CD1c-positive myeloid dendritic cell (primary cell): ENCODE data around the gene HSPA1L.

Experiments
- DNase-seq: peaks from one replicate; pipeline ENCODE4 v3.0.0-alpha.2; 2016; ENCODE audit errors: extremely low spot score

Gene HSPA1L

DNA sequence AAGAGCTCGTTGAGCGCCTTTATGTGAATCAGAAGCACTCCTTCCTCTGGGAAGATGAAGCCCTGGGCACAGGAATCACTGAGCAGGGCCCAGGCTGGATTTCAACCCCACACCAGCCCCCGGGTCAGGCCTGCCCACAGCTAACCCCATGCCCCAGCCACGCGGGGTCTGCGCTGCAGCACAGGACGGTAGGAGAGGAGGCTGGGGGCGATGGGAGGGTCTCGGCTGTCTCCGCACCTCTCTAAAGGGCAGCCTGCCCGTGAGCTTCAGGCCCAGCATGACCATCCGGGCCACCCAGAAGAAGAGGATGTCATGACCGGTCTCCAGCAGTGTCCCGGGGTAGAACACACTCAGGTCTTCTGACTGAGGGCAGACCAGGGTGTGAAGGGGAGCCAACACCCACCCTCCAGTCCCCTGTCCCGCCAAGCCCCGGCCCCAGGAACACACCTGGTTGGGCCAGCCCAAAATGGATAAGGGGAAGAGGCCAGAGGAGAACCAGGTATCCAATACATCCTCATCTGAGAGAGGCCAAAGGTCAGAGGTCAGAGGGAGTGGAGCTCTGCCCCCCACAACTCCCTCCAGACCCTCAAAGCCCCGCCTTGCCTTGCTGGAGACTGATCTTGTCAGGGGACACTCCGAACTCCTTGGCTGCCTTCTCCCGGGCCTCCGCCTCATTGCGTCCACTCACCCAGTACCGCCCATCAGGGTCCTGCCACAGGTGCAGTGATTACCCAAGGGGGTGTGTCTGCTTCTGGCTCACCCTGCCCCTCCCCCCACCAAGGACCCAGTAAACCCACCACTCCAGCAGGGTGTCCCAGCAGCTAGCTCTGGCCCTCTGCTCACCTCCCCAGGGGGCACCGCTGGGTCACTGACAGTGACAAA, 33.6 kb downstream of the HSPA1L start:
- DNase-seq, result no peak

DNA sequence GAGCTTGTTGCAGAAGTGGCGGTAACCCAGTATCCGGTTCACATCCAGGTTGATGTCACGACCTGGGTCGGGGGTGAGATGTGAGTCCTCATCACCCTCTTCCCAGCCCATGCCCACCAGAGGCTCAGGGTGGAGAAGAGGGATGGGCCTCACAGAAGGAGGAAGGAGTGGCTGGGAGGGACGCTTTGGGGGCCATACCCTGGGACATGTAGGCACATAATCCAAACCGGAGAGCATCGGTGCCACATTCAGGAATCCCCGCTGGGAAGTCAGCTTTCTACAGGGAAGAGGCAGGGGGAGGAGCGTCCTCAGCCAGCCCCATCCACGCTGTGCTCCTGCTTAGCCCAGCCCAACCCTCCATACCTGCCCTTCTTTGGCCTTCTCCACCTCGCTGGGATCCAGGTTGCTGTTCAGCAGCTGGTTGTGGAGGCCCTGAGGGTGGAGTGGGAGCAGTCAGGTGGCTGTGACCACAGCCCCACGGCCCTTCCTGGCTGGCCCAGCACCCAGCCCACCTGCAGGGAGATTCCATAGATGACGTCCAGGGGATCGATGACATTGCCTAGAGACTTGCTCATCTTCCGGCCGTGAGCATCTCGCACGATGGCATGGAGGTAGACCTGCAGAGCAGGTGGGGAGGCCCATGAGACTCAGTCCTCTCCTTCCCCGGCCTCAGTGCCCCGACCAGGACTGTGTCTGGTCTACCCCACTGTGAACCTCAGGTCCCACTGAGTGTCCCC, 34.4 kb downstream of the HSPA1L start:
- no peak for DNase-seq

DNA sequence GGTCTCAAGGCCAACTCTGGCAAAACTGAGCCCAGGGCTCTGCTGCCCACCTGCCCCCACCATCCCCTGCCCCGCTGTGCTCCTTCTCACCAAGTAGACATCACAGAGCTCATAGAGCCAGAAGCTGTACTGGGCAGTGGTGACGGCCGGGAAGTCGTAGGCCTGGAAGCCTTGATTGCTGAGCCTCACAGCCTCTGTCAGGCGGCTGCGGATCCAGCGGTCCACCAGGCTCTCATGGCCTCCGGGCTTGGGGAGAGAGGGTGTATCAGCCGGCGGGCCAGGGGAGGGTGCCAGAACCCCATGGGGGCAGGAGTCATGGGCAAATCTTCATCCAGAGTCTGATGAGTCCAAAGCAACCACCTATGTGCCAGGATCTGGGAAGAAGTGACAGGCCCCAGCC, 35.2 kb downstream of the HSPA1L start:
- DNase-seq, result no peak

DNA sequence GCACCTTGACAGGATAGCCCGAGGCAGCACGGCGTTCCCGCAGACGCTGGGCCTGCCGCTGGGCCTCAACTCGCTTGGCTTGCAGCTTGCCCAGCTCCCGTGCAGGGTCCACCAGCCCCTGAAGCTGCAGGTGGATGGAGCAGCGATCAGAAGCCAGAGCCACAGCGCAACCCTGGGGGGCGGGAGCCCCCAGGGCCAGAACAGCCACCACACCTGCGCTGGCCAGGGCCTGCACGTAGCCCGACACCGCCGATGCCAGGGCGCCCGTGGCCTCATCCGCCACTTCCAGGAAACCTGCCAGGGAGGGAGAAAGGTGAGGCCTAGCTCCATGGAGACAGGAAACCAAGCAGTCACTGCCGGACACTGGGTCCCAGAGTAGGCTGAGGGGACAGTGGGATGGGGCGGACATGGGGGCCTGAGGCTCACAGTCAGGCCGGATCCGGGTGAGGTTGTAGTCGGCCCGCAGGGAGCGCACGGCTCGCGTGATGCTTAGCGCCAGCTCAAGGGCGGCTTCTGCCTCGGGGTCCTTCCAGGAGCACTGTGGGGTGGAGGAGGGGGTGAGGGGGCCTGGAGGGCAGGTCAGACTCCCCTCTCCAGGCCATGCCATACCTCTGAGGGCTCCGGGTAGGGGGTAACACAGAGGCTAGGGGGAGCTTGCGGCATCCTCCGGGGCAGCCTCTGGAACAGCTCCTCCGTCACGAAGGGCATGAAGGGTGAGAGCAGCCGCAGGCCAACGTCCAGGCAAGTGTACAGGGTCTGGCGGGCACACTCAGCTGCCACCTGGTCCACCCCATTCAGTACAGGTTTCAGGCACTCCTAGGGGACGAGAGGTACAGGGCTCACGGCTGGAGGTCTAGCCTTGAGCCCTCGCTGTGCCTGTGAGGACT, 35.8 kb downstream of the HSPA1L start:
- DNase-seq, result no peak

DNA sequence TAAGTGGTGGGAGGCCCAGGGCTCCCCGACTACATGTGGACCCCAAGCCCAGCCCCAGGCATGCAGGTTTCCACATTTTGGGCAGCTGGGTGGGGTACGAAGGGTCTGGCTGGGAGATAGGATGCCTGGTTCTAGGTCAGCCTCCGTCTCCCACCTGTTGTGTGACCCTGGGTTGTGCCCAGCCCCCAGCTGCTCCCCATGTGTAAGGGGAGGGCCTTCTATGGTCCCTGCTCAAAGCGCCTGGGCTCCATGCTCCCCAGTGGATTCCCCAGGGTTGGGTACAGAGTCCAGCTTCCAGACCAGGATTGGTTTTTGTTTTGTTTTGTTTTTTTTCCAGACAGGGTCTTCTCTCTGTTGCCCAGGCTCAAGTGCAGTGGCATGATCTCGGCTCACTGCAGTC, 36.9 kb downstream of the HSPA1L start:
- no peak for DNase-seq

DNA sequence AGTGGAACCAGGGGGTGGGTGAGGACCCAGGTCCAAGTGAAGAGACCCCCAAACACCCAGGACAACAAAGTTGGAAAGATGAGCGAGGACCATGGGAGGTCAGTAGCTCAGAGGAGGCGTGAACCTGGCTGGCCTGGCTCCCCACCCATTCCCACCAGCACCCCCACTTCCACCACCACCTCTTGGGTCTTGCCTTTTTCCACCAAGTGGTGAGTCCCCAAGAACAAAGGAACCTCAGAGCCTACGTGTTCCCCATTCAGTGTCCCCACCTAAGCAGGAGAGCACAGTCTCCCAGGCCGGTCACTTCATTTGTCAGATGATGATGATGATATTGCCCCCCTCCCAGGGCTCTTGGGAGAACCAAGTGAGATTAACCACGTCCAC, 37.4 kb downstream of the HSPA1L start:
- no peak for DNase-seq

DNA sequence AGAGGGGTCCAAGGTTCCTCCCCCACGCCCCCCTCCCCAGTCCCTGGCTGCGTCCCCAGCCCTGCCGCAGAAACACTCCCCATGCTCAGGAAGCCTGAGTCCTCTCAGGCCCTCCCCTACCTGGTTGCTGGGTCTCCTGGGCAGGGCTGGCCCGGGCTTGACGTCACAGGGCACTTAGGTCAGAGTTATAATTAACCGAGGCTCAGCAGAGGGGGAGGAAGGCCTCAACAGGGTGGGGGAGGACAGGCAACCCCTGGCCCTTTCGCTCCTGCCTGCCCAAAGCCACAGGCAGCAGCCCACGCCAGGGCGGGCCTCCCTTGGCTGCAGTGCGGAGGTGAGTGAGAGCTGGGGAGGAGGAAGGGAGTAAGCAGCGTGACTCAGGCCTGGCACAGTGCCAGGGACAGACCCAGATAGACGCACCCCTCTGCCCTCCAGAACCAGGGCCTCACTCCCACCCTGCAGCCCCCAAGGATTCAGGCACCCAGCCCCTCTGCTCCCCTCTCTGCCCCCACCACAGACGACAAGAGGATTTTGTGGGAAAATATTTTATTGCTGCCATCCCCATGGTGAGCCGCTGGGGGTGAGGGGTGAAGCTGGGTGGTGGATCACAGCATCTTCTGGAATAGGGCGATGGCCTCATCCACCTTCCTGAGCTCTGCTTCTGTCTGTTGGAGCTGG, 38.0 kb downstream of the HSPA1L start, which contains the start of gene VWA7:
Gene VWA7, minus strand, starts transcription at position 340 of the 678 bp plus-strand sequence. CDS start 549 bp downstream, outside the sequence.
- DNase-seq, result peak; percentile 90

DNA sequence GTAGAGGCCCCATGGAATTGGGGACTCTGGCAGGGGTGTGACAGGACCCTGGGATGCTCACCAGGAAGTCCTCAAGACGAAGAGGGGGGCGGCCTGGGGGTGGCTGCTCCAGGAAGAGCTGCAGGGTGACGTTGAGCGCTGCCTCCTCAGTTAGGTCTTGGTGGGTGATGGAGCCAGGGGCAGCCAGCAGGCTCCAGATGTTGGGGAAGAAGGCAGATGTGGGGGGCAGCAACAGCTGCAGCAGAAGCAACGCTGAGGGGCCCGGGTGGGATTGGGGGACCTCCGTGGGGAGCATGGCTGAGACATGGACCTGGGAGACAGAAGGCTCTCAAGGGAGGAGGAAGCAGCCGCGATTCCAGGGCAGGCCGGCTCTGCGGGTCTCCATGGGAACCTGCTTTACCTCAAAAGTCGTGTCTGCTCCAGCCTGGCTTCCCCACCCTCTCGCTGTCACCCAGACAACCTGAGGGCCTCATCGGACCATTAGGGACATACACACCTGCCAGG, 38.5 kb downstream of the HSPA1L start:
- DNase-seq, result peak; percentile 30

DNA sequence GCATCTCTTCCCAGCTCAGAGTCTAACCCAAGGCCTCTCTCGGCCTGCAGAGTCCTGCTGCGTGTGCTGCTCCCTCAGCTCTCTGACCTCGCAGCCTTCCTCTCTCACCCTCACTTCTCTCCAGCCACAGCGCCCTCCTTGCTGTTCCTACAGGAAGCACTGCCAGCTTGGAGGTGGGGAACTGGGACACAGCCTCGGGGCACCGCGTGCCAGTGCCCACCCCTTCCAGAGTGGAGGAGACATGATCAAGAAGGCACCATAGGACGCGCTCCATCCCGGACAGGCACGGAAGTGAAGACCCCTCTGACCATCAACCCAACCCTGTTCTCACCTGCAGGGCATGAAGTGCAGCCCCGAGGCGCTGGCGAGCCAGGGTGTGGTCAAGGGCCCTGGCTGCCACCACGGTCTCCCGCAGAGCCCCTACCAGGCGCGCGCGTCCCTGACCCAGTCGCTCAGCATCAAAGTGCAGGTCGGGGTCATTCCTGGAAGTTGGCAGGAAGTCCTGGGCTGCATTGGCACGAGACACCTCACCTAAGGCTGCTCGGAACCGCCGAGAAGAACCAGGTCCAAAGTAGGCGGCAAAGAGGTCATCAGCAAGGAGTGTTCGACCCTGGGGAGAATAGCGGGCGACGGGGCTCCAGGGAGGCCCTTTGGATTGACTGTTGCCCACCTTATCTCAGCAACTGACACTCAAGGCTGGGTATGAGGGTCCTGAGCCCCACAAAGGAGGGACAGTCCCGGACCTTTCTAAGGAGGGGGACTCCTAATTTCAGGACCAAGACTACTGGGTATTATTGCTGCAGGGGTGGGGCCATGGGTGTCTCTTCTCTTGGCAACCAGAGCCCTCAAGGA, 39.2 kb downstream of the HSPA1L start:
- DNase-seq, result no peak

DNA sequence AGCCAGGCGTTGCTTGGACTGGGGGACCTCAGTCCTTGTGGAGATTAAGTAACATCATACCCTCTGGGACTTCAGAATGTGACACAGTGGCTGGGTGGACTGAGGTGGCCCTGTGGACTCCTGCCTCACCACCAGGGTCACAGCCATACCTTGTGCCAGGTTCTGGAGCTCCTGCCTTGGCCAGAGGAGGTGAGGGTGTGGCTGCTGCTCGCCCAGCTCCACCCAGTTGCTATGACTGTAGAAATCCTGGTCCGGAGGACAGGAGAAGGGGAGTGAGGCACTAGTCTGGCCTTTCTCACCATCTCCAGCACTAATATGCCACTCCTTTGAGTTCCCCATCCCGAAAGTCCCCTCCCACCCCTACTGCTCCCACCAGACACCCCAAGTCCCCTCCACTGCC, 39.9 kb downstream of the HSPA1L start:
- no peak for DNase-seq

DNA sequence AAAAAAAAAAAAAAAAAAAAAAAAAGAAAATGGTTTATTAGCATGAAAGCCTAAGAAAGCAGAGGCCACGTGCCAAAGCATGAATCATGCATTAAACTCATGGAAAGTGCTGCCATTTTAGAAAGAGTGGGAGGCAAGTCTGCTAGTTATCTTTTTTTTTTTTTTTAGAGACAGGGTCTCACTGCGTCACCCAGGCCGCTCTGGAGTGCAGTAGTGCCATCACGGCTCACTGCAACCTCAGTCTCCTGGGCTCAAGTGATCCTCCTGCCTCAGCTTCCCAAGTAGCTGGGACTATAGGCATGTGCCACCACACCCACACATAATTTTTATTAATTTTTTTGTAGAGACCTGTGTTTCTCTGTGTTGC, 43.1 kb downstream of the HSPA1L start:
- DNase-seq, result peak; percentile 37

DNA sequence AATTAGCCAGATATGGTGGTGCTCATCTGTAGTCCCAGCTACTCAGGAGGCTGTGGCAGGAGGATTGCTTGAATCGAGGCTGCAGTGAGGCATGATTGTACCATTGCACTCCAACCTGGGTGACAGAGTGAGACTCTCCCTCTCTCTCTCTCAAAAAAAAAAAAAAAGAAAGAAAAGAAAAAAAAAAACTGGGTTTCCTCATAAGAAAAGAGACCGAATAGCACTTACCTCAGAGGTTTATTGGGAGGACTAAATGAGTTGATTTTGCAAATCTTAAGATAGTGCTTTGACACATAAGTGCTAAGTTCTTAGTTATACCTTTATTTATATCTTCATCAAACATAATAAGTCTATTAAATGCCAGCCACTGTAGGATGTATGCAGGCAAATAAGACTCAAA, 44.2 kb downstream of the HSPA1L start:
- DNase-seq, result no peak

DNA sequence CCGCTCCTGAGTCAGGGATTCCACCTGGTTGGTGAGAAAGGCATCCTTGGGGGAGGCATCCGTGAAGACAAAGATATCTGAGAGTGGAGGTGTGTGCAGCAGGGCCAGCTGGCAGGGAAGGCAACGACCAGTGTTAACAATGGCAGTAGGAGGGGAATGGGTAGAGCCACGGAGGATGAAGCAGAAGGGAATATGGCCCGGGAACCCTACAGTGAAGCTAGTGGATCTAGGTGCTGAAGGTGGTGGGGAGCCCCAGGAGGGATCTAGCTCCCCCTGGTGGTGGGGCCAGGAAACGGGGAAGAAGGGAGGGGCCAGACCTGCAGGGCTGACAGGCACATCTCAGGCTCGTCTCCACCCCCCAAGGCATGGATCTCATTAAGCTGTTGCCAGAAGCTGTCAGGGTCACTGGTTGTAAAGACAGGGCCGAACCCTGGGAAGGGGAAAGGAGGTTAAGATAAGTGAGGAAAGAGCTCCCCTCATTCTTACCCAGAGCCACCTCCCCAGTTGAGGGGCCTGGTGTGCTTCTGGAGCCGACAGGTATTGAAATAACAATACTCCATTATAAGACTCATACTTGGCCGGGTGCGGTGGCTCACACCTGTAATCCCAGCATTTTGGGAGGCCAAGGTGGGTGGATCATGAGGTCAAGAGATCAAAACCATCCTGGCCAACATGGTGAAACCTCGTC, 45.3 kb downstream of the HSPA1L start:
- DNase-seq, result peak; percentile 80

DNA sequence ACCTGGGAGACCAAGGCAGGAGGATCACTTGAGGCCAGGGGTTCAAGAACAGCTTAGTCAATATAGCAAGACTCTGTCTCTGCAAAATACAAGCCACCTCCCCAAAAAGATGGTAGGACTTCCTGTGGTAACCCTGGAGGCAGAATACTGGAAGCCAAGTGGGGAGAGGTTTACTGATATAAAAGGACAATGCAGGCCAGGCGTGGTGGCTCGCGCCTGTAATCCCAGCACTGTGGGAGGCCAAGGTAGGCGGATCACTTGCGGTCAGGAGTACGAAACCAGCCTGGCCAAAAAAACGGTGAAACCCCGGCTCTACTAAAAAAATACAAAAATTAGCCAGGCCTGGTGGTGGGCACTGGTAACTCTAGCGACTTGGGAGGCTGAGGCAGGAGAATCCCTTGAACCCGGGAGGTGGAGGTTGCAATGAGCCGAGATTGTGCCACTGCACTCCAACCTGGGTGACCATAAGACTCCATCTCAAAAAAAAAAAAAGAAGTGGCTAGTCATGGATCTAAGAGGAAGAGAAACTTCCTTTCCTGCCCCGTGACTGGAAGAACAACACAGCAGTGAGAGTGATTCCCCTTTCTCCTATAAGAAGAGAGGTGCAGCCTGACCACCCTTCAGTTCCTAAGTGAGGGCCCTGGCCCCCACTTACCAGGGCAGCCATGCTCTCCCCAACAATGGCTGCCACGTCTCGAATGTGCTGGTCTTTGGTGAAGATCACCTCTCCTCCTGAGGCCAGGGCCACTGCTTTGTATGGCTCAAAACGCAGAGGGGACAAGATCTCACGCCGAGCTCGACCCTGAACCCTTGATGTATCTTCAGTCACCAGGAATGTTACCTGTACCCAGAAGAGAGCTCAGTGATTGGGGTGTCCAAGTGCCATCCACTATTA, 46.5 kb downstream of the HSPA1L start:
- peak; percentile 87 for DNase-seq

DNA sequence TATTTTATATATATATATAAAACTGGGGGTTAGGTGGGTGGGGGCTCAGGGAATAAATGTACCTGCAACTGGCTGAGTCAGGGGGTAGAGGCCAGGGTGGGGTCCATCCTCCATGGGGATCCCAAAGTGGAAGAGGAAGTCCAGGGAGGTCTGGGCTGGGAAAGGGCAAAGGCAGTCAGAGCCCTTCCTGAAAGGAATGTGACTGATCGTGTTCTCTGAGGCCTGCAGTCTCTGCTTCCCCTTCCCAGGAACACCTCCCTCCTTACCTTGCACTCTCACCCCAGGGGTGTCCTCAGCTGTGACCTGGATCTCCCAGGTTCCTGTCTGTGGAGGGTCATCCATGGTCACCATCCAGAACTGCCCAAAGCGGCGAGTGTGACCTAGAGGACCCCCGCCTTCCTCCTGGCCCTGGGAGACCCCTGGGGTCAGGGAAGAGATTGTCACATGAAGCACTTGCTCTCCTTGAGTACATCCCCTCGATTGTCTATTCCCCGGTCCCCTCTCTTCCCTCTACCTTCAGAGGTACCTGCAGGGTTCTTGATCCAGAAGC, 47.9 kb downstream of the HSPA1L start:
- DNase-seq, result peak; percentile 25

DNA sequence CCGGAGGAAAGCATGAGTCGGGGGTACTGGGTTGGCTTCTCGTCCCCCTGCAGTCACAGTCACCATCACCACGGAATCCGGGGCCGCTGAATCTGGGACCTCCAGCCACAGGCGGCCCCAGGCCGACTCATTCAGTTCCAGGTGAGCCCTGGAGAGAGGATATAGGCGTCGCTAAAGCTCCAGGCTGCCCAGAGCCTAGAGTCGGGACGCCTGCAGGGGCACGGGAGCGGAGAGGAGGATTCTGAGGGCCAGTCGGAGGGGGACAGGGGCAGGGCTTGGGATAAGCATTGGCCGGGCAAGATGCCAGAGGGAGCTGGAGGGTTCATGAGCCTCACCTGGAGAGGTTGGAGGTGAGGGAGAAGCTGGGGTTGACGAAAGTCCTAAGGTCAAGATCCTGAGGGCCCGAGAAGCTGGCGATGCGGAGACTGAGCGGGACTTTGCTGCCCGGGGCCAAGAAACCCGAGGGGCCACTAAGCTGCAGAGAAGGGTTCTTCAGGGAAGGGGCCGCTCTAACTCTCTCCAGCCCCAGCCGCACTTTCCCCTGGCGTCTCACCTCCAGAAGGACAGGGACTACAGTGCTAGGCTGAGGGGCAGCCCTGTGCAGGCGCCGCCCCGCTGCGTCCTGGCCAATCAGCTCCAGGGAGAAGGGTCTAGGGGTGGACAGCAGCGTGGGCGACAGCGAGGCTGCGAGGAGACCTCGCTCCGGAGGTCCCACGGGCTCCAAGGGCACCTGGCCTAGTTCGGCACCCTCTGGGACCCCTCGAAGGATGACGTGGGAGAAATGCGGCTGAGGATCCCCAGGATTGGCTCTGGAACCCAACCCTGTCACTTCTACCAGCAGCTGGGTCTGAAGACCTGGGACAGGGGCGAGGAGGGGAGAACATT, 48.9 kb downstream of the HSPA1L start:
- no peak for DNase-seq

DNA sequence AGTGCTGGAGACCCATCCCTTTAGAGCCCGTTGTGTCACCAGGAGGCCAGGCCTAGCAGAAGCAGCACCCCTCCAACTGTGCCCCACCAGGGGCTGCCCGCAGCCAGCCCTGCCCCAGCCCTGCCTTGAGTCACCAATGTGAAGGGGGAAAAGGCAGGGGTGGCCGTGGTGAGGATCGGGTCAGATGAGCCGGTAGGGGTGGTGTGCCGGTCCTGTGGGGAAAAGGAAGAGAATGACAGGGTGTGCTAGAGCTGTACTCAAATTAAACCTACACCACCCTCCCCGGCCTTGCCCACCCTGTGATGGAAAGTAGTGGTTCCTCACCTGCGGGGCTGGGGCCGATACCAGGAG, 49.5 kb downstream of the HSPA1L start:
- no peak for DNase-seq

DNA sequence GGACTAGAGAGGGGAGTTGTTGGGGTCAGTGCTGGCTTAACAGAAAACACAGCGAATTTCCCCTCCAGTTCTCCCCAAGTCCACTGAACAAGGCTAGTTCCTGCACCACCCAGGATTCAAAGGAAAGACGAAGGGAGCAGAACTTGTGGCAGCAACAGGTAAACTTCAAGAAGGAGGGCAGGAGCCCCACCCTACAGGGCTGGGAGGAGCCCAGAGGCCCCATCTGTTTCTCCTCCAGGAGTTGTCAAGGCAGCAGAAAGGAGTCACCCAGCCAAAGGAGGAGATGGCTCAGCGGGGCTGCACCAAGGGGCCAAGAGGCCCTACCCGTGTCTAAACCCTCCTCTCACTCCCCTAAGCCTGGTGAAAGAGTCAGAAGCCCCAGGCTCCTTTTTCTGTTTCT, 50.9 kb downstream of the HSPA1L start:
- DNase-seq, result no peak
